ENCODE data around the gene MMP1.

MMP1 gene

DNA sequence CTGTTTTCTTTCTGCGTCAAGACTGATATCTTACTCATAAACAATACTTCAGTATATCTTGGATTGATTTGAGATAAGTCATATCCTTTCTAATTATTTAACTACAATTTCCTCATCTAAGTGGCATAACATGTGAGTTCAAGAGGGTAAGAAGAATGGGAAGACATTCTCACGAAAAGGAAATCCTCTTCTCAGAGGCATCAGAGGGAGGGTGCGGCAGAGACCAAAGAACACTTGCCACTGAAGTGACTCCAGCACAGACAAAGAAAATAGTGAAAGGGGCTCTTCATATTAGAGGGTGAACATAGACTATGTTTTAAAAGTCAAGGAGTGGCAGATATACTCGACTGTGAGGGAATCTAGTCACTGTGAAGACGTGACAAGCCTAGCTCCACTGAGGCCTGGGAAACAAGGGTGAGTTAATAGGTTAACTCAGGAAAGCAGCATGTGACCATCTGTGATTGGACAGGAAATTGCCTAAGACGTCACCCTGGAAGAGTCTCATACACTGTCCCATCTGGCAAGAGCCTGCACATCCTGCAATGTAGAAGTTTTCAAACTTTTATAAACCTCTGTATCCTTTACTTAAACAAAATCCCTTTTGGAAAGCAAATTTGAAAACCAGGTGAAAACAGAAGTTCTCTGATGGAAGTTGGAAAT is 1.9 kb upstream of the MMP1 start:
- no peak for TF ChIP-seq FOXP2 (optimal IDR thresholded peaks at IDR 0.05; ENCODE audit: borderline replicate concordance, extremely low read depth, extremely low read length, insufficient read depth)
- TF ChIP-seq SIN3A (IDR thresholded peaks at IDR 0.05; ENCODE audit: borderline replicate concordance, insufficient read depth, low read length): no peak
- no peak for TF ChIP-seq POLR2AphosphoS5 (IDR thresholded peaks at IDR 0.05; ENCODE audit: low read depth, low read length)

DNA sequence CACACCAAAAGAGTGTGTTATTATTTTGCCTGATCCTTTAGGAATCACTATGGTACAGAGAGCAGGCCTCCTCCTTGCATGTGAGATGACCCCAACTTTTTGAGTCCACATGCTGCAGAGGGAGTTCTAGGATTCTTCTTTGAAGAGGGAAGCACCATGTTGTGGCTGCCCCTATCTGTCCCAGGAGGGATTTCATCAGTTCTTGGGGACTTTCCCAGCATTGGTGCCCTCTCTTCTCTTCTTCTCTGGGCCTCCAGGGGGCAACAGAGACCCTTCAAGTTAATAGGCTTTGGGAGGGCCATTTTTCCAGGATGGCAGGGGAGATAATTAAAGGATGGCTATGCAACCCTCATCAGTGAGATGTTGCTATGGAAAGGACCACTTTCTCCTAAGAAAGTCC is 3.6 kb downstream of the MMP1 start:
- no peak for TF ChIP-seq TAF1 (IDR thresholded peaks at IDR 0.05; ENCODE audit: borderline replicate concordance, insufficient read depth, low read length)
- no peak for TF ChIP-seq FOXP2 (optimal IDR thresholded peaks at IDR 0.05; ENCODE audit: borderline replicate concordance, extremely low read depth, extremely low read length, insufficient read depth)
- TF ChIP-seq SIN3A (IDR thresholded peaks at IDR 0.05; ENCODE audit: borderline replicate concordance, insufficient read depth, low read length): no peak
- TF ChIP-seq, protein P1, sequence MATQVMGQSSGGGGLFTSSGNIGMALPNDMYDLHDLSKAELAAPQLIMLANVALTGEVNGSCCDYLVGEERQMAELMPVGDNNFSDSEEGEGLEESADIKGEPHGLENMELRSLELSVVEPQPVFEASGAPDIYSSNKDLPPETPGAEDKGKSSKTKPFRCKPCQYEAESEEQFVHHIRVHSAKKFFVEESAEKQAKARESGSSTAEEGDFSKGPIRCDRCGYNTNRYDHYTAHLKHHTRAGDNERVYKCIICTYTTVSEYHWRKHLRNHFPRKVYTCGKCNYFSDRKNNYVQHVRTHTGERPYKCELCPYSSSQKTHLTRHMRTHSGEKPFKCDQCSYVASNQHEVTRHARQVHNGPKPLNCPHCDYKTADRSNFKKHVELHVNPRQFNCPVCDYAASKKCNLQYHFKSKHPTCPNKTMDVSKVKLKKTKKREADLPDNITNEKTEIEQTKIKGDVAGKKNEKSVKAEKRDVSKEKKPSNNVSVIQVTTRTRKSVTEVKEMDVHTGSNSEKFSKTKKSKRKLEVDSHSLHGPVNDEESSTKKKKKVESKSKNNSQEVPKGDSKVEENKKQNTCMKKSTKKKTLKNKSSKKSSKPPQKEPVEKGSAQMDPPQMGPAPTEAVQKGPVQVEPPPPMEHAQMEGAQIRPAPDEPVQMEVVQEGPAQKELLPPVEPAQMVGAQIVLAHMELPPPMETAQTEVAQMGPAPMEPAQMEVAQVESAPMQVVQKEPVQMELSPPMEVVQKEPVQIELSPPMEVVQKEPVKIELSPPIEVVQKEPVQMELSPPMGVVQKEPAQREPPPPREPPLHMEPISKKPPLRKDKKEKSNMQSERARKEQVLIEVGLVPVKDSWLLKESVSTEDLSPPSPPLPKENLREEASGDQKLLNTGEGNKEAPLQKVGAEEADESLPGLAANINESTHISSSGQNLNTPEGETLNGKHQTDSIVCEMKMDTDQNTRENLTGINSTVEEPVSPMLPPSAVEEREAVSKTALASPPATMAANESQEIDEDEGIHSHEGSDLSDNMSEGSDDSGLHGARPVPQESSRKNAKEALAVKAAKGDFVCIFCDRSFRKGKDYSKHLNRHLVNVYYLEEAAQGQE (IDR thresholded peaks at IDR 0.05; ENCODE audit: insufficient read depth in 1 of 2, low read depth in 2 of 2, low read length in 2 of 2): no peak
- TF ChIP-seq POLR2AphosphoS5 (IDR thresholded peaks at IDR 0.05; ENCODE audit: low read depth, low read length): no peak

DNA sequence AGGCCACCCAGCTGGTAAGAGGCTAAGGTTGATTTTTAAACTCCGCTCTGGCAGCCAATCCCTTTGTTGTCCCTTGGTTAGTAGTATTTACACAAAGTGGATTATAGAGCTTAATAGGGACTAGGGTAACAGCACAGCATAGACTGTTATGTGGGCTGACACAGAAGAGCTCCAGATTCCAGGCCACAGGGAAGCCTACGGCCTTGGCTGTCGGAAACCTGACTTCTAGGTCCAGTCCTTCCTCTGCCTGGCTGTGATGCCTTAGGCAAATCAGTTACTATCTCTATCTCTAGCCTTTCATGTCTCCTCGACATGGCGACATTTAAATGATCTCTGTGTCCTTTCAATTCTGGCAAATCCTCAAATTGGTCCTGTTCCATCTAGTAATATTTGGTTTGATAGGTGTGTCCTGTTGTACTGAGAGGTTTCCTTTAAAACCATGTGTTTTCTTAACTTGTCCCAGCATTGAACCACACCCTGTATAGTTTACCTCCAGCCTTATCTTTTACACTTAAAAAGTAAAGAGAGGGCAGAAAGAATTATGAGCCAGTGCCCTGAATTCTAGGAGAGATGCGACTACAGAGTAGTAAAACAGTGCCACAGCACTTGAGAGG is 4.2 kb downstream of the MMP1 start:
- TF ChIP-seq TAF1 (IDR thresholded peaks at IDR 0.05; ENCODE audit: borderline replicate concordance, insufficient read depth, low read length): no peak
- TF ChIP-seq, protein P1 (IDR thresholded peaks at IDR 0.05; ENCODE audit: insufficient read depth in 1 of 2, low read depth in 2 of 2, low read length in 2 of 2): no peak
- no peak for TF ChIP-seq POLR2AphosphoS5 (IDR thresholded peaks at IDR 0.05; ENCODE audit: low read depth, low read length)
- TF ChIP-seq SIN3A (IDR thresholded peaks at IDR 0.05; ENCODE audit: borderline replicate concordance, insufficient read depth, low read length): no peak
- no peak for TF ChIP-seq FOXP2 (optimal IDR thresholded peaks at IDR 0.05; ENCODE audit: borderline replicate concordance, extremely low read depth, extremely low read length, insufficient read depth)

DNA sequence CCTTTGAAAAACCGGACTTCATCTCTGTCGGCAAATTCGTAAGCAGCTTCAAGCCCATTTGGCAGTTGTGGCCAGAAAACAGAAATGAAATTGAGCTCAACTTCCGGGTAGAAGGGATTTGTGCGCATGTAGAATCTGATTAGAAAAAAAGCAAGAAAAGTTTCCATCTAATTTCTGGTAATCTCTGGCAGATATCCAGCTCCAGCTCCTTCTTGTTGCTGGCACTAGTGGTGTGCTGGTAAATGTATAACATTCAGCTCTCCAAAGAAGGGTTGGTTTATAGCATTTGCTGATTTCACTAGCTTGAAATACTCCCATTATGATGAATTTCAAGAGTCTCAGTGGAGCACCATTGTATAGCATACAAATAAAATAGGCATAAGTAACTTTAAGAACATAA is 5.4 kb downstream of the MMP1 start:
- TF ChIP-seq TAF1 (IDR thresholded peaks at IDR 0.05; ENCODE audit: borderline replicate concordance, insufficient read depth, low read length) (no peak), POLR2AphosphoS5 (IDR thresholded peaks at IDR 0.05; ENCODE audit: low read depth, low read length) (no peak), SIN3A (IDR thresholded peaks at IDR 0.05; ENCODE audit: borderline replicate concordance, insufficient read depth, low read length) (no peak), FOXP2 (optimal IDR thresholded peaks at IDR 0.05; ENCODE audit: borderline replicate concordance, extremely low read depth, extremely low read length, insufficient read depth) (no peak)
- TF ChIP-seq, protein P1 (IDR thresholded peaks at IDR 0.05; ENCODE audit: insufficient read depth in 1 of 2, low read depth in 2 of 2, low read length in 2 of 2): no peak

DNA sequence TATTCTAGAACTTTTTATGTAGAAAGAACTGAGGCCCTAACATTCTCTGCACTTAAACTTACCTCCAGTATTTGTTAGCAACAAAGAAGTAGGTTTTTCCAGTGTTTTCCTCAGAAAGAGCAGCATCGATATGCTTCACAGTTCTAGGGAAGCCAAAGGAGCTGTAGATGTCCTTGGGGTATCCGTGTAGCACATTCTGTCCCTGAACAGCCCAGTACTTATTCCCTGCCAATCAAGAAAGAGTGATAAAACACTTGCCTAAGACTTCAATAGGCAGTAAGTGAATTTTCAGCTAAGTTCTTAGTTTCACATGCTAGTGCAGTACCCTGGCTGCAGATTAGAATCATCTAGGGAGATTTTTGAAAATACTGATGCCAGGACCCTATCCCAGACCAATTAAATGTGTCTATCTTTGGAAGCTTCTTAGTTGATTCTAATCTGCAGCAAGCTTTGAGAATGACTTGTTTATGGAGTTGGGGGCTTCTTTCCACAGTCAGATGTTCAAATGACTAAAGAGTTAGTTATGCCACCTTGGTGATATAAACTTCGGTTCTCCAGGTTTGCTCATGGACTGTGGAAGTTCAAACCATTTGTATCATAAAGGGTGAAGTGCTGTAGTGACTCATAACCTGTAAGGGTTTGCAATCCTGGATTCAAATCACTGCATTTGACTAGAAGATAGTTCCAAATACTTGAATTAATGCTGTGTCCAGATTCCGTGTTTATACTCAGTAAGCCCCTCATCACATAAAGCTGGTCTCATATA is 6.5 kb downstream of the MMP1 start:
- TF ChIP-seq, protein P1 (IDR thresholded peaks at IDR 0.05; ENCODE audit: insufficient read depth in 1 of 2, low read depth in 2 of 2, low read length in 2 of 2): no peak
- TF ChIP-seq TAF1 (IDR thresholded peaks at IDR 0.05; ENCODE audit: borderline replicate concordance, insufficient read depth, low read length) (no peak), SIN3A (IDR thresholded peaks at IDR 0.05; ENCODE audit: borderline replicate concordance, insufficient read depth, low read length) (no peak), FOXP2 (optimal IDR thresholded peaks at IDR 0.05; ENCODE audit: borderline replicate concordance, extremely low read depth, extremely low read length, insufficient read depth) (no peak), POLR2AphosphoS5 (IDR thresholded peaks at IDR 0.05; ENCODE audit: low read depth, low read length) (no peak)
